CD4-positive, alpha-beta T cell (primary cell): ENCODE measurements around the gene RRM1. TPM values are rescaled to one million over a fixed set of nuclear protein-coding genes. Genes with fewer than 3 reads are reported as not detected.

ENCODE experiments used
- ATAC-seq: fragments of 200-7000 bp; cut with Tn5 transposase; one replicate; pipeline ENCODE4 v1.10.0; 2022; ENCODE audit warnings: mild to moderate bottlenecking; ENCODE audit not compliant: poor library complexity
- CTCF ChIA-PET: fragments of 350-600 bp; sonication (Branson Sonifier 250); formaldehyde crosslinking; loops from one replicate; lab custom pipeline; 2021; ENCODE audit warnings: antibody characterized with exemption, inconsistent platforms; lab: Charles Lee
- POLR2A ChIA-PET: fragments of 350-600 bp; sonication (Branson Sonifier 250); formaldehyde crosslinking; loops from one replicate; lab custom pipeline; 2021; ENCODE audit warnings: antibody characterized with exemption, inconsistent platforms; lab: Charles Lee
- DNase-seq, 14 experiments: peaks; one replicate each; pipeline ENCODE4 v3.0.0-alpha.2; 2013 to 2020; ENCODE audit warnings: mixed read lengths in 2 of 14
- H3K27ac ChIP-seq, 2 donors: one replicate each; pipeline versions ENCODE4 v1.5.1 to v1.7.0; 2013; ENCODE audit warnings: low read length in 2 of 2, low read depth in 1 of 2, mild to moderate bottlenecking in 1 of 2
- H3K27me3 ChIP-seq, 2 experiments: 1 replicate in 1 of 2; 2 replicates in 1 of 2; pipeline versions ENCODE4 v1.6.1 to v1.7.0; 2013; ENCODE audit warnings: low read length in 2 of 2, control low read depth in 1 of 2, mild to moderate bottlenecking in 1 of 2, moderate library complexity in 1 of 2; ENCODE audit not compliant: insufficient read depth in 2 of 2, control insufficient read depth in 1 of 2
- H3K36me3 ChIP-seq: one replicate; pipeline ENCODE4 v1.6.1; 2013; ENCODE audit warnings: low read length, control low read depth; ENCODE audit not compliant: insufficient read depth
- H3K4me1 ChIP-seq: one replicate; pipeline ENCODE4 v1.6.1; 2013; ENCODE audit warnings: low read length, control low read depth; ENCODE audit not compliant: insufficient read depth
- H3K4me3 ChIP-seq: one replicate; pipeline ENCODE4 v1.5.1; 2013; ENCODE audit warnings: mild to moderate bottlenecking, low read length, moderate library complexity
- H3K9me3 ChIP-seq, 2 experiments: 1 replicate in 1 of 2; 2 replicates in 1 of 2; pipeline versions ENCODE4 v1.6.1 to v1.7.0; 2013; ENCODE audit warnings: low read length in 2 of 2, mild to moderate bottlenecking in 2 of 2, control low read depth in 1 of 2, moderate library complexity in 1 of 2; ENCODE audit not compliant: control insufficient read depth in 1 of 2, insufficient read depth in 1 of 2
- H3K27ac Mint-ChIP-seq: one replicate; pipeline ENCODE4 v1.8.0; 2020; ENCODE audit warnings: mixed read lengths
- H3K27me3 Mint-ChIP-seq: one replicate; pipeline ENCODE4 v1.8.0; 2021; ENCODE audit warnings: mixed read lengths
- H3K36me3 Mint-ChIP-seq: one replicate; pipeline ENCODE4 v1.8.0; 2021; ENCODE audit warnings: low read depth, mixed read lengths
- H3K4me1 Mint-ChIP-seq: one replicate; pipeline ENCODE4 v1.8.0; 2021; ENCODE audit warnings: low read depth, mixed read lengths
- H3K4me3 Mint-ChIP-seq: one replicate; pipeline ENCODE4 v1.8.0; 2020; ENCODE audit warnings: mild to moderate bottlenecking, mixed read lengths
- H3K9me3 Mint-ChIP-seq: one replicate; pipeline ENCODE4 v1.8.0; 2020; ENCODE audit warnings: mixed read lengths
- CTCF ChIP-seq: fragments of 200-600 bp; IDR thresholded peaks from one replicate; pipeline ENCODE4 v1.8.0; 2022; ENCODE audit warnings: antibody characterized with exemption, mild to moderate bottlenecking
- intact Hi-C, 2 experiments: fragments of 100-400 bp; cut with DNase I in 1 of 2; cut with micrococcal nuclease in 1 of 2; formaldehyde crosslinking; loops; one replicate each; pipeline versions ENCODE4 v1.15.1 to v1.9.0; 2023 to 2025; cut with DNase I, micrococcal nuclease
- total RNA-seq, 174 experiments: library from RNA in 2 of 174; stranded (reverse) in 2 of 174; gene quantifications; one replicate each; pipeline ENCODE4 v1.2.3 and lab custom pipeline; 2021 to 2026

RRM1 gene
- total RNA-seq, 2 experiments from 2014 or later = 64.7 to 73.1 TPM

- no peak overlapping the region for H3K4me3 ChIP-seq
- ATAC-seq (no peak), DNase-seq (no peak)
- no peaks in the 10 kb centered on the region for H3K4me1 ChIP-seq
- Mint-ChIP-seq H3K27ac (no peak overlapping the region), H3K4me1 (peaks cover 43% of the 10 kb centered on the region), H3K36me3 (peaks cover 77% of the 10 kb centered on the region), H3K4me3 (no peak overlapping the region), H3K27me3 (no peaks in the 10 kb centered on the region), H3K9me3 (no peaks in the 10 kb centered on the region)
- peaks cover 39% of the 10 kb centered on the region for H3K36me3 ChIP-seq
- CTCF ChIA-PET = no interaction called here
- no peaks in the 10 kb centered on the region for H3K27me3 ChIP-seq
- no peak for TF ChIP-seq CTCF
- POLR2A ChIA-PET = no interaction called here
- no peaks in the 10 kb centered on the region for H3K9me3 ChIP-seq
- H3K27ac ChIP-seq = no peak overlapping the region
- intact Hi-C loops = no loop called here
Measured at GRCh38 chr11:4102711-4103110, 8.1 kb downstream of the RRM1 start.

- ATAC-seq (no peak), DNase-seq (no peak)
- intact Hi-C loops = no loop called here
- Histone ChIP-seq H3K27ac (no peak overlapping the region), H3K27me3 (no peaks in the 10 kb centered on the region), H3K36me3 (peaks cover 44% of the 10 kb centered on the region), H3K4me3 (no peak overlapping the region), H3K9me3 (no peaks in the 10 kb centered on the region), H3K4me1 (no peaks in the 10 kb centered on the region)
- Mint-ChIP-seq H3K36me3 (peaks cover 81% of the 10 kb centered on the region), H3K27ac (no peak overlapping the region), H3K4me1 (peaks cover 41% of the 10 kb centered on the region), H3K4me3 (no peak overlapping the region), H3K9me3 (no peaks in the 10 kb centered on the region), H3K27me3 (no peaks in the 10 kb centered on the region)
- CTCF ChIA-PET = no interaction called here
- POLR2A ChIA-PET = no interaction called here
- TF ChIP-seq CTCF = no peak
Measured at GRCh38 chr11:4103269-4103668, 8.7 kb downstream of the RRM1 start.

- Mint-ChIP-seq H3K27ac (no peak overlapping the region), H3K4me1 (peaks cover 14% of the 10 kb centered on the region), H3K9me3 (no peaks in the 10 kb centered on the region), H3K4me3 (no peak overlapping the region), H3K27me3 (no peaks in the 10 kb centered on the region), H3K36me3 (peaks cover 78% of the 10 kb centered on the region)
- Histone ChIP-seq H3K4me3 (no peak overlapping the region), H3K27ac (no peak overlapping the region), H3K27me3 (no peaks in the 10 kb centered on the region), H3K4me1 (no peaks in the 10 kb centered on the region), H3K9me3 (no peaks in the 10 kb centered on the region), H3K36me3 (peaks cover 56% of the 10 kb centered on the region)
- DNase-seq = no peak
- no peak for ATAC-seq
- intact Hi-C loops = no loop called here
- CTCF ChIA-PET = no interaction called here
- no peak for TF ChIP-seq CTCF
- POLR2A ChIA-PET = no interaction called here
Measured at GRCh38 chr11:4105916-4106315, 11.3 kb downstream of the RRM1 start.
